Activated CD8-positive, alpha-beta memory T cell treated with anti-CD3 and anti-CD28 coated beads, Interleukin-2, amount 50 U/mL, for 24 hours (primary cell): ENCODE measurements around the gene AFAP1.

ENCODE experiments used
- DNase-seq: peaks from one replicate; pipeline ENCODE4 v3.0.0-alpha.2; 2020; ENCODE audit errors: extremely low read depth

Gene AFAP1

DNA sequence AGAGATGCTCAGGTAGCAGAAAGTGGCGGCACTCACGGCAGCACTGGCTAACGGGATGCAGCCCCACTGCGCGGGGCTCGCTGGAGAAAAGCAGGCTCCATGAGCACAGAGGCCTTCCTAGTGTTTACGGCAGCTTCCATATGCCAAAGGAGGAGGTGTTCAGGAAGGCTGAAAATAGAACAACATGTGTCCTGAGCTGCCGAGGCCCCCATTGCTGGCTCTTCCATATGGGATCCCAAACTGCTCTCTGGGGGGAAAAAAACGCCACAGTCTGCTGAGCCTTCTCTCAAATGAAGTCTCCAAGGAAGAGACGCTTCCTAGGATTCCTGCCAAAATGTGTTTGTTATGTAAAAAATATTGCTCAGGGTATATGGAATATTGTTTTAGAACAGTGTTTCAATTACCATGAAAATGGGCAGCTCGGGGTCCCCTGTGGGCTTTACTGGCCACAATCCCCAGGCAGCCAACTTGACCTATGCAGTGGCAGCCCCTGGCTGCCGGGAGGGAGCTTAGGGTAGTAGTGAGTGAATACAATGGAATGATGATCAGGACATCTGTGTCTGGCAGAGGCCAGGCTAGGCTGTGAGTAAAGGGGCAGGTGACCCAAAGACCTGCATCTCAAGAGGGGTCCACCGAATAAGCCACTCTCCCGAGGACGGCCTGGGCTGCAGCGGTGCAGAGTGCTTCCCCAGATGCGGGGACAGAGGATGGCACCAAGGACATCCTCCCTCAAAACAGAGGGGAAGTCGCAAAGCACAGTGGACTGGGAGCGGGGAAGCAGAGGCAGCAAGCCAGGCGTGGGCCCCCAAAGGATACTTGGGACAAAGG is 170.1 kb downstream of the AFAP1 start:
- DNase-seq = no peak

DNA sequence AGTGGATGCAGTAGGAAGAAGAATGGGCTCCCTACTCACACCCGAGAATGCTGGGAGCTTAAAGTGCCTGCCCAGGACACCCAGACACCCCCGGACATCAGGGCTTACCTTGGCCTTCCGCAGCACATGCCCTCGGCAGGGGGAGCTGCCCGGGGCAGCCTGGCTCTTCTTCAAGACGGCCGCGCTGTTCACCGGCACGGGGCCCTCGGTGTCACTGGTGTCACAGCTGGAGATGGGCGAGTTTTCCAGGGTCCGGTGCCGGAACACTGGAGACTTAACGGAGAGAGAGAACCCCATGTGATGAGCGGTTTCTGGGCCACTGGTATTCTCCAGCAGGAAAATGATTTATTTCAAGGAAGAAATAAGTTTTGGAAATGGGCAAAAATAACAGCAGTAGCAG is 170.9 kb downstream of the AFAP1 start:
- no peak for DNase-seq

DNA sequence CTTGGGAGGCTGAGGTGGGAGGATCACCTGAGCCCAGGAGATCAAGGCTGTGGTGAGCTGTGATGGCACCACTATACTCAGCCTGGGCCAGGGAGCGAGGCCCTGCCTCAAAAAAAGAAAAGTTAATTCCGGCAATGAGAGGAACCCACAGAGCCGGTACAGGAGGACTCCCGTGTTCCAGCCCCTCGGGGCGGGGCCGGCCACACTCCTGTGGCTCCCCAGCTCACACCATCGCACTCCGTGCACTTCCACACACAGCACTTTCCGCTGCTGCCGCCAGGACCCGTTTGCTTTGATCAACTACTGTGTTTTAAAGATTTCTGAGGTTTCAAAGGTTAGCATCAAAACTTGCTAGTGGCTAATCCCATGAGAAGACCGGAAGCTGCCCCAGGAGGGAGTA is 171.7 kb downstream of the AFAP1 start:
- no peak for DNase-seq

DNA sequence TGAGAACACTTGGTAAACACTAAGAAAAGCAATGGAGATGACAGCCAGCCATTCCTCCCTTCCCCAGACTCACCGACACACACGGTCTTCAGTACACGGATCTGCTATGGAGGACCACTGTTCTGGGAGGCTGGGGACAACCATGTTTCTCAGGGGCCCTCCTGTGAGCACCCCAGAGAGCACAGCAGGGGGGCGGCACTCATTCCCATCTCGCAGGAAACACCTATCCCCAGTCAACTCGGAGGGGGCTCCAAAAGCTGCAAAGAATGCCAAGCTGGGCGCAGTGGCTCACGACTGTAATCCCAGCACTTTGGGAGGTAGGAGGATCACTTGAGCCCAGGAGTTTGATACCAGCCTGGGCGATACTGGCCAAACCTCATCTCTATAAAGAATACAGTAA is 172.1 kb downstream of the AFAP1 start:
- DNase-seq = no peak

DNA sequence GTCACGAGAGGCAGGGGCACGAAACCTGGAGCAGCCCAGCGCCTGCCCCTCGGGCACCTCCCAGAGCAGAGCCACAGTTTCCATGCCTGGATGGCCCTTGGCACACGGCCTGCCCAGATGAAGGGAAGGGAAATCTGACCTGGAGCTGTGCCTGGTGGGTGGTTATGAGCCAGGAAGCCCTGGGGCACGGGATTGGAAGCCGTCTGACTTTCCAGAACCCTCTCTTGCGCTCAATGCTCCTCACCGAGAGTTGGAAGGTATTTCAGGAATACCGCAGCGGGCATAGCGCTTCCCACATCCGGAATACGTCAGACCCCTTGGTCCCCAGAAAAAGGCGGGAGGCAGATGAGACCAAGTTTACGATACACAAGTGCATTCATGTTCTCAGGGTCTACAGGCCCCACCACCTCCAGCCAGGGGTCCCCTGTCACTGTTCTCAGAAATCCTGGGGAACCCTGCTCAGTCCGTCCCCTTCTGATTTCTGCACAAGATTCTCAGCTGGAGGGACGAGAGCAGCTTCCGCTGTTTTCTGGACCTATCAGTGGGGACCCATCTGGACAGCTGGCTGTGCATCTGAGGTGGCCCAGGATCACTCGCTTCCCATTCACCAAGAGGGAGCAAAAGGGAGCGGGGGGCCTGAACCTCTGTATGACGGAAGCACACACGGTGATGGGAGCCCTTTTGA is 172.9 kb downstream of the AFAP1 start:
- no peak for DNase-seq

DNA sequence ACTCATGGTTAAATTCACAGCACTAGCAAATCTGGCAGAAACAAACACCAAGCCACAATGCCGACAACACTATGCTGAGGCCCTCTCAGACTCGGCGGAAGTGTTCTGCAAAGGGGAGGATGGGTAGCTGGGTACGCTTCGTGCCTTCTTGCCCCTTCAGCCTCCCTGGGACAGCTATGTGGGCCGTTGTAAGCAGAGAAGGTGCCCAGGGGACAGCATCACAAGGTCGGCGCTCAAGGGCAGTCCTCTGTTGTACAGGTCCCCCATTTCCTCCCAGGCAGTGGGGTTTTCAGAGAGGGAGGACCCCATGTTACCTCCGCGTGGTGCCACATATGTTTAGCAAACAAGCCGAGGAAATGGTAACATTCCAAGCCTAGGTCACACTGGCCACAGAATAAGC is 173.6 kb downstream of the AFAP1 start:
- no peak for DNase-seq

DNA sequence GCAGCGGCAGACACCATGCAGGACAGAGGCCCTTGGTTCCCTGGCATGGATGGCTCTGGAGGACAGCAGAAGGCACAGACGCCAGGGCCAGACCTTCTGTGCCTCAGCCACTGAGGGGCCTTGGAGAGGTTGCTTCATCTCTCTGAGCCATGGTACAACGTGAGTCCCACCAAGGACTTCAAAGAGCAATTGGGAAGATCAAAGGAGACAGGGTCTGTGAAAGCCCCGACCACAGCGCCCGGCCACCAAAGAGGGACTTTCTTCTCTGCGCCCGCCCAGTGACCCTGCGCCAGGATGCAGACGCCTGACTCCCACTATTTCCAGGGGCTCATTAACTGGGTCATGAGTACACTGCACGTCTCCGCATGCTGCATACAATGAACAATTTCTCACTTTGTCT is 174.0 kb downstream of the AFAP1 start:
- no peak for DNase-seq

DNA sequence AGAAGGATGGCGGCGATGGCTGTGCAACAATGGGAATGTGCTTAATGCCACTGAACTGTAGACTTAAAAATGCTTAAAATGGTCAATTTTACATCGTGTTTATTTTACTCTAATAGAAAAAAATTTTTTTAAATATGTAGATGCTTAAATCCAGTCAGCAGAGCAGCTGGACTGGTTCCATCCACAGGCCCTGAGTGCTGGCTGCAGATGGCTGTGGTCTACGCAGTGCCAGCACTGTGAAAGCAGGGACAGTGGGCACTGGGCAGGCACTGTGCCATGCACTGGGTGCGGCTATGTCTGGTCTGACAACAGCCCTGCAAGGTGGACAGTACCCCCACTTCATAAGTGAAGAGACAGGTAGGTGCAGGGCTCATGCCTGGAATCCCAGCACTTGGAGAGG is 175.2 kb downstream of the AFAP1 start:
- DNase-seq = no peak

DNA sequence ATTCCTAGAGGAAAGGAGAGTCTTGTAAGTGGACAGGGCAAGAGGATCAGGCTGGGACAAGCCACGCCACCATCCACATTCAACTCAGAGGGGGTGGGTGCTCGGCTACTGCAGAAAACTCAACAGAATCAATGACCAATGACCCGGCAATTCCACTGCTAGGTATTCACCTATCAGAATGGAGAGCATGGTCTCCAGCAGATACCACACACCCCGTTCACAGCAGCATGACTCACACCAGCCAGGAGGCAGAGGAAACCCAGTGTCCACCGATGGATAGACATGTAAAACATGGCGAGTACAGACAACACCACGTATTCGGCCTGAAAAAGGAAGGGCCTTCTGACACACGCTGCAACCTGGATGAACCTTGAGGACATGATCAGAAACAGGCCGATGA is 175.9 kb downstream of the AFAP1 start:
- no peak for DNase-seq

DNA sequence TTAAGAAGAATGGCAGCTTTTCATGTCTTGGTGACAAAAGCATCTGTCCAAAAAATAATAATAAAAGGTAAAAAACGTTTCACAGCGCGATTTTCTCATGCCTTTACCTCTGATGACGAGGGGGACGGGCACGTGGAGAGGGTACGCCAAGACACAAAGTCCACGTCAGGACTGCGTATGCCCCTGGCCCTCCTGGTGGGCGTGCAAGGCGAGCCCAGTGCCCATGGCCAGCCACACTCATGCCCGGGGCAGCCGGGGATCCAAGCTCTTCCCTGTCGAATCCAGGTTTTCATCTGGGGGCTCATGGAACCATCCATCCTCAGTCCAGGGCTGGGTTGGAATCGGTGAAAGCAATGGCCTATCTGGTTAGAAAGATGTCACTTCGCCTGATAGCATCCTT is 176.6 kb downstream of the AFAP1 start:
- DNase-seq = no peak

DNA sequence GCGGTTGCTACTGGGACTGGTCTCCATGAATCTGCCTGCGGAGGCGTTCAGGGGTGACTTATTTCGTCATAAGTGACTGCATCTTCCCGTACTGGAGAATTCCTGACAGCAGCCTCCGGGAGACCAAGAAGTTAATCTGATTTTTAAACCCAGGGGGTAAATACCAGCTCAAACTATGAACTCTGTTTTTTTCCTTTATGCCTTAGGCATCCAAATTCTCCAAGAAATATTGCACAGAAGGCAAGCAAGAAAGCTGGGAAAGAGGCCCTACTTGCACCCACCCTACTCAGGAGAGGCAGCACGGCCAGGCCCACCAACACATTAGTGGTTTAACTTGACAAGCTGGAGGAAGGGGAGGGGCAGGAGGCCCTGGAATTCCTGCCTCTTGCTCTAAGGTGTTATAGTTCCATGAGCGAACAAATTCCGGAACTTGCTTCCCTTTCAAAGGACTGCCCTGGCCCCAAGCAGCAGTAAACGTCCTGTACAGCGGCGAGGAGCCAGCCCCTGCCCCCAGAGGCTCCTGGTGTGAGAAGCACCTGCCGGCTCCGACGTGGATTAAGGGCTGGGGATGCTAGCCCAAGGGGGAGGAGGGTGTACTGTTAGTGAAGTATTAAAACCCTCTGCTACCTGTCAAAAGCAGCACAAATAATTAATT is 177.2 kb downstream of the AFAP1 start:
- no peak for DNase-seq

DNA sequence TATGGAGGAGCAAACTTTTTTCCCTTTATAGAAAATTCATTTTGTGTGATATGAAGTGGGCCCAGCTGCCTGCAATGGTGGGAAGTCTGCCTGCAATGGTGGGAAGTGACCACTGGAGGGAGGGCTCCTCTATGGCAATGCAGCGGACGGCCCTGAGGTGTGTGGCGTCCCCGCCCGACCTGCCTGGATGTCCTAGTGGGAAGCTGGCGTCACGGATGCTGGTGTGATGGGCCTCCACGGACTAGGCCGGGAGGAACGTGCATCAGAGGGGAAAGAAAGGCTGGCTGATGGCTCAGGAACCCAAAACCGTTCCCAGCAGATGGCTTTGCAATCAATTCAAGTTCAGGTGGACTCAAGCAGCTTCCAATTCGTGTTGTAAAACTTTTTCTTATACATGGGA is 177.9 kb downstream of the AFAP1 start:
- peak; percentile 7 for DNase-seq

DNA sequence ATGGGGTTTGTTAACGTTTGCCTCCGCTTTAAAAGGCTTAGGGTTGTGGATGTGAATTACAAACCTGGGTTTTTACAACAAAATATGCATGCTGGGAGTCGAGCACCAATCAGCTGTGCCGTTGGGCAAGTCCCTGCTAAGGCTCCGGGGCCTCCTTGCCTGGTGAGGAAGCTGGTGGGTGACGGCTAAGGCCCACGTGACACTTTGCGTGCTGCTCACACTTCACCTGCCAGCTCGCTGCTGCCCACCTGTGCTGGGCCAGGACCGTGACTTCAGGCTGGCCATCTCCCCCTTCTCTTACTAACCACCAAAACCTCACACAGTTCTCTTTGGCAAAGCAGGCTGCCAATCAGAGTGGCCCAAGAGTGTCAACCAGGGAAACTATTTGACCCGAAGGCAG is 178.3 kb downstream of the AFAP1 start:
- no peak for DNase-seq

DNA sequence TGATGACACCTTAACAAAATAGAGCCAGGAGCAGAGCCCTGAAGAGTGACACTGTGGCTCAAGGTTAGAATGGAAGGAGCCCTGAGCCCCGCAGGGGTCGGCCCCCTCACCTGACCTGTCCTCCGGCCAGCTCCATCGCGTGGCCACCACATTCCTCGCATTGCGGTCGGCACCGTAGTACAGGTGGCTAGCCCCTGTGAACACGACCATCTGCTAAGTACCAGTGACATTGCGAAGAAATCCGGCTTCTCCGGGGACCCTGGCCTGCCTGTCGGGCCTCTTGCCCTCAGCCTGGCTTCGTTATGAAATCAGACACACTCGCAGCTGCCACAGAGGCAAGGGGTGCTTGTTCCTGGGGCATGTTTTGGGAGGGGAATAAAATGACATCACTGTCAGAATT is 179.0 kb downstream of the AFAP1 start:
- no peak for DNase-seq

DNA sequence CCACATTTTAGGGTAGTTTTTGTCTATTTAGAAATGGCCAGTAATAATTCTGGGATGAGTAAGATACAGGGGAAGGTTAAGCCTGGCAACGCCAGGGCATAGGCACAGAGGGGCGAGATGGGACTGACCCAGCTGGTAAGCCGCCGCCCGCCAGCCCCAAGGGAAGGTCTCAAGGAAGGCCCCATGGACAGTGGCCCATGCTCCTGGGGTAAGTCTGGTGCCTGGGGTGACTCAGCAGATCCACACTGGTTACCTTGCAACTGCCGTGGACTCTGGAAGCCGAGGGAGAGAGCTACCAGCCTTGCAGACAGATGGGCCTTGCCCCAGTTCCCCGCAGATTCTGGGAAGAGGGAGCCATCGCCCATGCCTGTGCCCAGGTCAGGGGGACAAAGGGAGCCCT is 179.4 kb downstream of the AFAP1 start:
- DNase-seq = no peak

DNA sequence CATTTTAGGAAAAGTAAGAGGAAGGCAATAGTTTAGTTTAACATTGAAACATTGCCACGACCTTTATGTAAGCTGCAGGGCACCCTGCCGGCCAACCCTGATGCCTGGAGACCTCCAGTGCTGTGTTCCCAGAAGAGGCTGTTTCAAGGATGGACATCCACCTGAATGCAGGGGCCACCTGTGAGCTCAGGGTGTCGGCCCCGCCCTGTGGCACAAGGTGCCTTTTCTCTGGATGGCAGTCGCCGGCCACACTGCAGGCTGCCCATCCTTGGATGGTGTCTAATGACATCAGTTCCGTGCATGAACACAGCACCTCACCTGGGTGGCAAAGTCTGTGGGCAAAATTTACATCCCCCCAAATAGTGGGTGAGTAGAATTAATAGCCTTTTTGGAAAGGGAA is 180.0 kb downstream of the AFAP1 start:
- no peak for DNase-seq

DNA sequence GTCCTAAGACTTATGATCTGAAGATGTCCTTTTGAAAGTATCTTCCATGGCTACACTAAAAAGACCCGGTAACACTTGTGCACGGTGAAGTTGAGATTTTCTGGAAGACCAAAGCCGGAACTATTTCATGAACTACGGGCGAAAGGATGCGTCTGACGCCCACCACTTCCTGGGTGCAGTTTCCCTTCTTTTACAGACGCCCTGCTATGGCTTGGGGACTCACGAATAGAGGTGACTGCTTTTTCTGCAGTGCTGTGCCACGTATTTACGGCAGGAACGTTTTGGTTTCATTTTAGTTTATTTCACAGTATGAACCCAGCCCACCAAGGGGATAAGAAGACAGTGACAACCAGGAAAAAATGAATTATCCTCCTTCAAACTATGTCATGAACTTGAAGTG is 180.4 kb downstream of the AFAP1 start:
- DNase-seq = peak; percentile 28

DNA sequence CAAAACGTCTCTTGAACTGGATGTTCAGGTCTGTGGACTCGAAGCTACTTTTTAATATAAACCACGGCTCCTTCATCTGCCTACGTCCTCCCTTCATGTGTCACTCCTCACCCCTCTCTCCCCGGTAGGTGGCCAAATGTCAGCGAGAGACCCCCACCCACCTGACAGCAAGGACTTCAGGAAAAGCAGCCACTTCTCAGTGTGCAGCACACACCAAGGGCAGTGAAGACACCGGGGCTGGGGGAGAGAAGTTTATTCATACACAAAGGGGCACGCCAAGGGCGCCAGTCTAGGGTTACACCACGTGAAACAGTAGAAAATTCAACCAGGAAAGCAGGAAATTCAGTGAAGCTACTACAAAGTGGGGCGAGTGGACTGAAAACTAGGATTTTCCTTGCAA is 181.2 kb downstream of the AFAP1 start:
- no peak for DNase-seq

DNA sequence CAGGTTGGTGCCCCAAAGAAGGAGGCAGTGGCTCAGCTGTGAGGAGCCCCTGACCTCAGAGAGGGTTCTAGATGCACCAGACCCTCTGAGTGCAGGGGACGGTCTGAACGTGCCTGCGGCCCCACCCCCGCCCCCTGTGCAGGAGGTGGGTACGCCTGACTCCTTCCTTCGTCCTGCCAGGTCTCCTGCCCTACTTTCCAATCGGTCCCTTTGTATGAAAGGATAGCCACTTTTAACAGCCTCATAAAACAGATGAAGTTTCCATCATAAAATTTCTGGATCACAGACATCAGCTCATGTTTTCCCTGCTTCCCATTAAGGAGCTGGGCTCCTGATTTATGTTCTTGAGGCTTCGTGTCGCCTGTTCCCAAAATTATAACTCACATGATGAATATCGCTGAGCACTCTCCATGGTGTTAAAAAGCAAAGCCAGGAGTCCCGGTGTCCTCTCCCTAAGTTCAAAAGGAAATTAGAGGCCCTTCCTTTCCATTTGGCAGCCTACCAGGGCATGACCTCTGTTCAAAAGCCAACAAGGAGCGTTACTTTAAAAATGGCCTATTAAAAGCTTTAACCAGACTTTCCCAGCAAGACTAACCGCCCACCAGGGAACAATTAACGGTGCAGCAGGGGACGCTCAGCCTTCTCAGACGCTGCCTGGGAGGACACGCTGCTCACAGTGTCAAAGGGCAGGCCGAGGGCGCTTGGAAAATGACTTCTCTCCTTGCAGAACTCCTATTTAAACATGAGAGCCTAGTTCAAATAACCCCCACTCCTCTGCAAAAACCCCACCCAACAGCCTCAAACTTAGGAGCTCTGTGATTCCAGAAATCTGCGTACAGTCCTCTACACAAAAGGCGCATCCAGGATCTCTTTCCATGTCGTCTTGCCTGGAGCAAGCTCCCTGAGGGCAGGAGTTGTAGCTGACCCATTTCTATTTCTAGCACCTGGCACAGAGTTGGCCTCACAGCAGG is 181.9 kb downstream of the AFAP1 start:
- DNase-seq = no peak

DNA sequence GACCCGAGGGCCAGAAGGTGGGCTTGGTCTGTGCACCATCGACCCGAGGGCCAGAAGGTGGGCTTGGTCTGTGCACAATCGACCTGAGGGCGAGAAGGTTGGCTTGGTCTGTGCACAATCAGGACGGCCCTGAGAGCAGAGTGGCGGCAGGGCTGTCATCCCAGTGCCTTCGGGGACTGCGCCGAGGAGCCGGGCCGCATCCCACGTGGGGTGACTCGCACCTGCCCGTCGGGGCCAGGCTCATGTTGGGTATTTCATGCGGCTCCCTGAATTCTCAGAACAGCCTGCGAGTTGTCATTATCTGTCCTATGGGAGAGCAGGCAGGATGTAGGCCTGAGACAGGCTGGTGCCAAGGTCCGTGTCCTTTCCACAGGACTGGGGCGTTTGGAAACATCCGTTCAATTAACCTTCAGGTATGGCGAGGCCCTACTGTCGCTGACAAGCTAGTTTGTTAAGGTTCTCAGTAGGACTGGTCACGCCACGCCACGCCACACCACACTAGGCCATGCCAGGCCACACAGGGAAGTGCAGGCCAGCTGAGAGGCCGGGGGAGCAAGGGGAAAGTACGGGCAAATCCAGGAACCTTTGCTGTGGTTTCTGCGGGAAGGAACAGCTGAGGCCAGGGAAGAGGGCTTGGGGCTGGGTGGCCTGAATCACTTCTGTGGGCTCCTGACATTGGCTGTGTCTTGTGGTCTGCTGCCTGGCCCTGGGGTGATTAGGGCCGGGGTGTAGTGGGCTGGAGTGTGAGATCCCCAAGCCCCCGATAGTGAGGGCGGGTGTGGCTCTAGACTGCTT is 182.9 kb downstream of the AFAP1 start:
- DNase-seq = no peak

DNA sequence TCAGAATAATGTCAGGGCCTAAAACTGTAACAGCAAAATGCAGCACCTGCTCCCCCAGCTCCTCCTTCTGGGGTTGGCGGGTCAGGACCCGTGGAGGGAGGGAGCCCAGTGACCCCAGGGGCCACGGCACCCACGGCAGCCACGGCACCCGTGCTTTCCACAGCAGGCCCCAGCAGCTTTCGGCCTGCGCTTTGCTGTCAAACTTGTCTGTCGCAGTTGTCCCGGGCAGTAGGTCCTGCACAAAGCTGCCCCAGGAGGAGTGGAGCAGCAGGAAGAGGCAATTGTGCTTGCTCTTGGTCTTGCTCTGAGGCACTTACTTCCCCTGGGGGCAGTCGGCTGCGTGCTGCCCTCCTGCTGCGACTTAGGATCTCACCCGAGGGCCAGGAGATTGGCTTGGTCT is 183.6 kb downstream of the AFAP1 start:
- no peak for DNase-seq
